HG03520 (cell line): ENCODE data around the gene FAM163A.
A peak's percentile ranks its signal among the peaks of the same experiment; 100 is the strongest.
"Not testable (repeated sequence)": the region's sequence is repeated elsewhere in the genome, so short reads cannot be mapped to it uniquely, and the experiment has no call there.

ENCODE experiments used
- ATAC-seq: cut with Tn5 transposase; IDR thresholded peaks from one replicate; pipeline ENCODE4 v1.9.1; 2021; ENCODE audit warnings: mild to moderate bottlenecking, moderate library complexity; ENCODE audit not compliant: unreplicated experiment

FAM163A gene

GRCh38 chr1:179786815-179787685 lies 44.0 kb downstream of the FAM163A start:
- no peak for ATAC-seq

GRCh38 chr1:179788259-179788658 lies 45.2 kb downstream of the FAM163A start:
- ATAC-seq, result no peak

- no peak for ATAC-seq
Observed at GRCh38 chr1:179793281-179793680, 50.2 kb downstream of the FAM163A start.

DNA sequence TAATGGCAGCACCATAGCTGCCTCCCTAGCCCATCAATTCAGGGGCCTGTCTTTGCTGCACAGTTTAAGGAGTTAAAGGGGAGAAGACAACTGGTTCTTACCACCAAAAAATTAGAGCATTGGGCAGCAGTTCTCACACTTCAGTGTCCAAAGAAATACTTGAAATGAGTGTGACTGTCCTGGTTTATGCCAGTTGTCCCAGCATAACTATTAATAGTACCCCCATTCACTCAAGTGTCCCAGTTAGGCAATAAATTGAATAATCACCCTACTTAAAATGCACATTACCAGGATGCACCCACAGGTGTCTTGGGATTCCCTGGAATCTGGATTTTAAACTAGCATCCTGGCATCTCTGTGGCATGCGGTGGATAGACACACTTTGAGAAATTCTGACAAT lies 51.1 kb downstream of the FAM163A start:
- no peak for ATAC-seq

- no peak for ATAC-seq
Observed at GRCh38 chr1:179794669-179795068, 51.6 kb downstream of the FAM163A start.

GRCh38 chr1:179798213-179798863 lies 55.2 kb downstream of the FAM163A start:
- ATAC-seq, result no peak

DNA sequence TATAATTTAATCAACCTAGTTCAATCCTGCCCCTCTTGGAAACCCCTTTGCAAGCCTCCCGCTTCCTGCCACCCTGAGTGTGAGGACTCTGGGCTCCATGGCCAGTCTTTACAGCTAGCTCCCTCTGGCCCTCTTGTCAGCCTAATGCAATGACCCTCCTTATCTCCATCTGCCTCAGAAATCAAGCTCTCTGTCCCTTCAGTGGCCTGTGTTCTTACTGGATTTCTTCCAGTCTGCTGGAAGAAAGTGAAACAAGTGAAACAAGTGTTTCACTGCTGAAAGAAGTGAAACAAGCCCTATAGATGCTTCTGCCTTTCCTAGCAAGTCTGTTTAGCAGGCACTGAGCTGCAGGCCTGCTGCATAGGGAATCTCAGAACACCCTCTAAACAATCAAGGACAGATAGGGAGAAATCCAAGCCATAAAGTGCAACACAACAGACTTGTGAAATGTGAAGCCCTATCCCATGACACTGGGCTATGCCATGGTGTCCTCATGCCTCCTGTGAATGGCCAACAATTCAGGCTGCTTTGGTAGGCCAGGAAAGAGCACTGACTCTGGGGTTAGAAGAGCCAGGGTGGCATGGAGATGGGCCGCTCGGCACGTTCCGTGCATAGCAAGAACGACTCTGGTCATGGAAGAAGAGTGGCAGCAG lies 55.9 kb downstream of the FAM163A start:
- no peak for ATAC-seq

GRCh38 chr1:179800481-179800880 lies 57.4 kb downstream of the FAM163A start:
- ATAC-seq, result no peak

DNA sequence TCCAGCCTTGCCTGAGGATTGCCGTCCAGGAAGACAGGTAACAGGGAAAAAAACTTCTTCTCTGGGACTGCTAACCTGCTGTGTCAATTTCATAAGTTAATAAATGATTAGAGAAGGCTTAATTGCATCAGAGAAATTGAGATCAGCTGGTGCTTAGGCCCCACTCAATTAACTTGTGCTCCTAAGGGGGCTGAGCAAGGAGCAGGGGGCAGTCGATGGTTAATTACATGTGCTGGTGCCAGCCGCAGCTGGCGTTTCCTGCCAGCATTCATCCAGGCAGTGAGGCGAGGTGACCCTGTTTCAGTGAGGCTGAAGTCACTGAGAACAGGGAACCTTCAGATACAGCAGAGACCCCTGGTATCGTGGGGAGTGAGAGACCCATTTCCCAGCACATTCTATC lies 60.0 kb downstream of the FAM163A start:
- ATAC-seq, result no peak

DNA sequence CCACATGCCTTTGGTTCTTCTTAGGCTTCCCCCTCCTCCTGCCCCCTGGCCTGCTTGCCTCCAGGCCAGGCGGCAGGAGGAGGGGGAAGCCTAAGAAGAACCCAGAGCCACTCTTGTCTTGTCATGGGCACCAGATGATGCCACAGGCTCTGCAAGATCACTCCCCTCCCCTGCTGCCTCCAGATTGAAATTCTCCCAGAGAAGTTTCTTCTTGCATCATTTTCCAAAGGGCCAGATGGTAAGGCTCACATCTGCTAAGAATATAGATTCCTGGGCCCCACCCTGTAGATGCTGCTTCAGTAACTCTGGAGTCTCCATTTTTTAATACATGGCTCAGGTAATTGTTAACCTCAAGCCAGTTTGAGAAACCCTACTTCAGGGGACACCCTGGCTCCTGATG lies 60.8 kb downstream of the FAM163A start:
- no peak for ATAC-seq

DNA sequence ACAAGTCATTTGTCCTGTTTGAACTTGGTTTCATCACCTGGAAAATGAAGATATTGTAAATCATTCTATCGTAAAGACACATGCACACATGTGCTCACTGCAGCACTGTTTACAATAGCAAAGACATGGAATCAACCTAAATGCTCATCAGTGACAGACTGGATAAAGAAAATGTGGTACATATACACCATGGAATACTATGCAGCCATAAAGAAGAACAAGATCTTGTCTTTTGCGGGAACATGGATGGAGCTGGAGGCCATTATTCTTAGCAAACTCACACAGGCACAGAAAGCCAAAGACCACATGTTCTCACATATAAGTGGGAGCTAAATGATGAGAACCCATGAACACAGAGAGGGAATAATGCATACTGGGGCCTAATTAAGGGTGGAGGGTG lies 61.3 kb downstream of the FAM163A start:
- ATAC-seq, result not testable (repeated sequence)

GRCh38 chr1:179805291-179806195 lies 62.5 kb downstream of the FAM163A start:
- ATAC-seq, result no peak

DNA sequence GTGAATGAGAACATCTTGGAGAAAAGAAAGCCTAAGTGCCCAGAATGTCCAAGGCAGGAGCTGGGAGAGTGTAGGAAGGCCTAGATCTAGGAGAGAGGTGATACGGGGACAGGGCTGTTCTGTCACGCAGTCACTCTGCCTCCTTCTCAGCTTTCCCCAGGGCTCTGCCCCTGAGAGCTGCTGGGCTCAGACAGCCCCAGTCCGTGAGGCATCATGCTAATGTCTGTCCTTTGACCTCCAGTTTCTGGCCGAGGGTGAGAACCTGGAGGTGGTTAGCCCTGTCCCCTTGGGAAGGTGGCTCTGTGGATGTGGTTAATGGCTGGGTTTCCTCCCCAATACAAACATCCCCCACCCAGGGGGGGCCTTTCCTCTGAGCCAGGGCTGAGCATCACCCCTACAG lies 63.2 kb downstream of the FAM163A start:
- ATAC-seq, result no peak

DNA sequence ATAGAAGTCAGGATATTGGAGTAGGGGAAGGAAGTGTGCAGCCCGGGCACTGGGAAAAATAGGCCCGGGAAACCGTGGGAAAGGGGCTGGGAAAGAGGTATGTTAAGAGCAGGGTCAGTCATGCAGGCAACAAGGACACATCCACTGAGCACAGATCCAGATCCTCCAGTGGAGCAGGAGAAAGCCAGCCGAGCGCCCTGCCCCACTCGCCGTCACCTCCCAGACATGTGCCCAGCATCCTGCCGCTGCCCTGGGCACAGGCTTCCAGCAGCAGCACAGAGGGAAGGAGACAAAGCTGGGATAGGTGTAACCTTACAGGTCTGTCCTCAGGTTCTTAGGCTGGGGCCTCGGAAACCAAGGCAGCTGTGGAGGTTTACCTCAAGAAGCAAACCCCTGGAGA lies 64.2 kb downstream of the FAM163A start:
- no peak for ATAC-seq

- ATAC-seq, result no peak
Observed at GRCh38 chr1:179807691-179808485, 64.8 kb downstream of the FAM163A start.

DNA sequence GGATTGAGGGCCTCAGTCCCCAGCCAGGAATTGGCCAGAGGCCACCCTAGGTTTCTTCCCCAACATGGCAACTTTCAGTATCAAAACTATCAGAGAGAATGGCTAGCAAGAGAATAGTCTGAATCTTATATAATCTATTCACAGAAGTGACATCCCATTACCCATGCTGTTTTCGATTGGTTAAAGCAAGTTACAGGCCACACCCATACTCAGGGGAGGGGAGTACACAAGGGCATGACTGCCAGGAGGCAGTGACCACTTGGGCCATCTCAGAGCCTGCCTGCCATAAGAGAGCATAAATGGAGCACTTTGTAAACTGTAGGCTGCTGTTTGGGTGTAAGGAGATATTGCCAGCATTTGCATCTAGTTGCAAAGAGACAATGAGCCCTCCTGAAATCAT lies 65.4 kb downstream of the FAM163A start:
- no peak for ATAC-seq

DNA sequence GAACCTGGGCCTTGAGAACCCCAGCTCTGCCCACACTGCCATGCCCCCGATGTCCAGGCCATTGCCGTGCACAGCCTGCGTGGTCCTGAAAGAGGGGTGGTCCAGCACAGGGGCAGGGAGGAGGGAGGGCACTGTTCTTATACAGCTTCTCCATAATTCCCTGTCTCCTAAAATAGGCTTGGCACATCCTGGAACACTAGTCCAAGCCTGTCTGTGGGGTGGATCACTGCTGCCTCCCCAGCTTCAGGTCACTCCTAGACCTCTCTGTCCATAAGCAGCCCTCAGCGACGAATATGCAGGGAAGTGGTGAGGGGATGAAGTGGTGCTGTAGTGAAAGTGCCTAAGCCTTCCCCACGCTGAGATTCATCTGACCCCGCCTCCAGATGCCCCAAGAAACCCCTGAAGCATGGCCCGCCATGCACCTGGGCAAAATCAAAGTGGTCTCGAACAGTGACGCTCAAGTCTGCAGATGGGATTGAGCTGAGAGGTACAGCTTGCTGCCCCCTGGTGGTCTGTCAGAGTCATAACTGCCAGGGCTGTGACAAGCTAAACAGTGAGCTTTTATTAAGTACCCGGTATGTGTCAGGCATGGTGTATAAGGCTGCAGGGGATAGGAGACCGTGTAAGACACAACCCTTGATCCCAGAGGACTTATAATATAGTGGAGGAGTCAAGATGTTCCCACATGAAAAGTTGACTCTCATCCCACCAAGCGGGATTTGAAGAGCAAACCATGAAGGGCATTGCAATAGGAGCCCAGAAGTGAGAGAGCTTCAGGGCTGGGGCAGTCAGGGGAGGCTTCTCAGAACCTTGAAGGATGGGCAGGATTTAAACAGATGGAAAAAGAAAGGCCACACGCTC lies 66.6 kb downstream of the FAM163A start:
- ATAC-seq, result peak; percentile 56

DNA sequence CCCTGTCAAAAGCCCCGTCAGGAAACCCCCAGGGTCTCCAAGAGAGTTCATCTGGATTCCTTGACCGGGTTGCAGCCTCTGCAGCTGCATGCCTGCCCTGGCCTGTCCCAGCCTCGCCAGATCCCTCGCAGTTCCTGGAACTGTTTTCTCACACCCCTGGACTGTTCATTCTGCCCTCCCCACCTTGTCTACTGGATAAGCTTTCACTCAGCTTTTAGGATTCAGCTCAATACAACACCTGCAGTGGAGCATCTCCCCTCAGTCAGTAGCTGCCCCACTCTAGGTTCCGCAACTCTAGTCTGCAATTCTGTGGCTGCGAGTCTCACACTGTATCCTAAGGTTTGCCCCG lies 67.2 kb downstream of the FAM163A start:
- no peak for ATAC-seq
